GM12873 (cell line): ENCODE data around the gene TIGAR.

Experiments
- TF ChIP-seq, protein P1 (sequence below): IDR thresholded peaks from 2 replicates; pipeline ENCODE4 v1.5.1; 2012; ENCODE audit warnings: low read depth, mild to moderate bottlenecking, moderate library complexity, low read length, control low read depth; ENCODE audit not compliant: insufficient read depth; ENCODE audit errors: missing control alignments

The TIGAR gene

DNA sequence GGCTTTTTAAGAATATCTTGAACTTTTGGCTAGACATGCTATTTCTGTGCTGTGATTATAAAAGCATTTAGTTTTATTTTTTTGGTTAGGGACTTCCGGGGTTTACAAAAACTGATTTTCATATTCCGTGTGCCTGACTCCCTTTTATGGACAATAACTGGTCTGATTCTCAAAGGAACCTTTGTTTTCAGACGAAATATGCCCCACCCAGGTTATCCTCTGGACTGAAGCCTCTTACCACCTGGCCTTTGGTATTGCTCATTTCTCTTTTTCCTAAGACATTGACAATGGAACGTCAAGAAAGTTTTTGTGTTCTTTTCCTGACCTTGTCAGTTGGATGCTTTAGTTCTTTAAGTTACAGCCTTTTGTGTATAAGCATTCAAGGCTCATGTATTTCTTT lies 10.8 kb downstream of the TIGAR start:
- TF ChIP-seq, protein P1, sequence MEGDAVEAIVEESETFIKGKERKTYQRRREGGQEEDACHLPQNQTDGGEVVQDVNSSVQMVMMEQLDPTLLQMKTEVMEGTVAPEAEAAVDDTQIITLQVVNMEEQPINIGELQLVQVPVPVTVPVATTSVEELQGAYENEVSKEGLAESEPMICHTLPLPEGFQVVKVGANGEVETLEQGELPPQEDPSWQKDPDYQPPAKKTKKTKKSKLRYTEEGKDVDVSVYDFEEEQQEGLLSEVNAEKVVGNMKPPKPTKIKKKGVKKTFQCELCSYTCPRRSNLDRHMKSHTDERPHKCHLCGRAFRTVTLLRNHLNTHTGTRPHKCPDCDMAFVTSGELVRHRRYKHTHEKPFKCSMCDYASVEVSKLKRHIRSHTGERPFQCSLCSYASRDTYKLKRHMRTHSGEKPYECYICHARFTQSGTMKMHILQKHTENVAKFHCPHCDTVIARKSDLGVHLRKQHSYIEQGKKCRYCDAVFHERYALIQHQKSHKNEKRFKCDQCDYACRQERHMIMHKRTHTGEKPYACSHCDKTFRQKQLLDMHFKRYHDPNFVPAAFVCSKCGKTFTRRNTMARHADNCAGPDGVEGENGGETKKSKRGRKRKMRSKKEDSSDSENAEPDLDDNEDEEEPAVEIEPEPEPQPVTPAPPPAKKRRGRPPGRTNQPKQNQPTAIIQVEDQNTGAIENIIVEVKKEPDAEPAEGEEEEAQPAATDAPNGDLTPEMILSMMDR, result no peak

DNA sequence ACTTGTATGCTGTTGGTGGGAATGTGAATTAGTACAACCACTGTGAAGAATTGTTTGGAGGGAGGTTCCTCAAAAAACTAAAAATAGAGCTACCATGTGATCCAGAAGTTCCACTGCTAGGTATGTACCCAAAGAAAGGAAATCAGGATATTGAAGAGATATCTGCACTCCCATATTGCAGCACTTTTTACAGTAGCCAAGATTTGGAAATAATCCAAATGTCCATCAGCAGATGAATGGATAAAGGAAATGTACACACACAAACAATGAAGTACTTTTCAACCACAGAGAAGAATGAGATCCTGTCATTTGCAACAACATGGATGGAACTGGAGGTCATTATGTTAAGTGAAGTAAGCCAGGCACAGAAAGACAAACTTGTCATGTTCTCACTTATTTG lies 25.9 kb downstream of the TIGAR start:
- TF ChIP-seq, protein P1, result no peak

DNA sequence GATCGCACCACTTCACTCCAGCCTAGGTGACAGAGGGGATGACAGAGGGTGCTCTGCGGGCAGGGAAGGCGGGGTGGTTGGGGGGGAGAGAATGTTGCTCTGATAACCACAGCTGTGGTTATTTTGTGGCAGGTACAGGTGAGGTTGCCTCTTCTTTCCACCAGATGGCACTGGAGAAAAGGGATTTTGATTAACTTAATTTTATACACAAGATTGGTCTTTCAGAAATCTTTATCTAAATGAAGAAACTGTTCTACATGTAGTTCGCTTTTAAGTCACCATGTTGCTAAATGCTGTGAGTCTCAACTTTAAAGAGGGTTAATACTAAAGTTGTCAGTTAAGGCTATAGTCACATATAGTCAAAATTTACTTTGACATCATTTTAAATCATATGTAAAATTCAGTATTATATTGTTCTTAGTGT lies 32.8 kb downstream of the TIGAR start:
- TF ChIP-seq, protein P1, result peak; percentile 49

DNA sequence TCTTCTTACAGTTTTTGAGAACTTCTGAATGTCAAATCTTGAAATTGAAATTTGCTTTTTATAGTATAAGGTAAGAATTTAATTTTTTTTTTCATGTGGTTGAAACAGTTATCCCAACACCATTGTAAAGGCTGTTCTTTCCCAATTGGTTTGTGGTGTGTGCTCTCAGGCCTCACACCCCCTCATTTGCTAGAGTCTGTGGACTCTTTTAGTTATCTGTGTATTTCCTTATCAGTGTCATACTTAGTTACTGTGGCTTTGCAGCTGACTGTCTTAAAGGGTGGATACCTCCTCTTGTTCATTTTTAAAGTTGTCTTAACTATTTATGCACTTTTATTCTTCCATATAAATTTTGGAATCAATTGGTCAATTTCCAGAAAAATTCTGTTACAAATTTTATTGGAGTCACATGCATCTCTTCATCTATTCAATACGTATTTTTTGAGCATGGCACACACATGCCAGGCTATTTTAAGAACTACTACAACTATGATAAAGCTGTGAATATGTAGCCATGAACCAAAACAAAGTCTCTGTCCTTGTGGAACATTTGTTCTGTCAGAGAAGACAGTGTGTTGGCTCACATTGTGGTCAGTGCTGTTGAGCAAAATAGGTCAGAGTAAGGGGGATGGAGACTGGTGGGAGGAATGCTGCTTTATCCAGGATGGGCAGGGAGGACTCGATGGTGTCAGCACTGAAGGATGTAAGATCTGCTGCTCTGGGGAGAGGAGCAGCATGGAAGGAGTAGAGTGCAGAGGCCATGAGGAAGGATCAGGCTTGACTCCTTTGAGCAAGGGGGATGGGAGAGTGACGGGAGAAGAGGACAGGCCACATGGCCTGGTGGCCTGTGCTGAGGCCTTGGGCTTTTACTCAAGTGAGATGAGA lies 34.4 kb downstream of the TIGAR start:
- TF ChIP-seq, protein P1, result no peak

DNA sequence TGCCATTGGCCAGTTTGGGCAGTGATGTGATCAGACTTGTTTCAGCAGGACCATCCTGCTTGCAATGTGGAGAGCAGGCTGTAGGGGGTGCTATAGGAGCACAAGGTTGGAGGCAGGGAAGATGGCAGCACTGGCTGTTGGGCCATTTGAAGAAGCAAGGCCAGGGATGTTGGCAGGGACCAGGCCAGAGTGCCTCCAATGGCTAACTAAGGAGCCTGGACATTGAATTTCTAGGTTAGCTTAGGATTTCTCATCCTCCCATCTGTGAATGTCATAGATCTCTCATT lies 35.0 kb downstream of the TIGAR start:
- TF ChIP-seq, protein P1, result peak; percentile 89

DNA sequence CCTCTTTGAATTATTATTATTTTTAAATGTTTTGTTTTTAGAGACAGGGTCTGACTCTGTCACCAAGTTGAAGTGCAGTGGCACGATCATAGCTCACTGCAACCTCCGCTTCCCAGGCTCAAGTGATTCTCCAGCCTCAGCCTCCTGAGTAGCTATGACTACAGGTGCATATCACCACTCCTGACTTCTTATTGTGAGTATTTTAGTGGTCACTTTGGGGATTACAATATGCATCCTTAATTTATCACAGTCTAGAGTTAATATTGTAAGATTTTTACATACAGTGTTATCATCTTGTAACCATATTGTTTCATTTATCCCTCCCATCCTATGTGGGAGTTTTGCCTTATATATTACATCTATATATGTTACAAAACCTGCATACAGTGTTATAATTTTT lies 45.1 kb downstream of the TIGAR start:
- TF ChIP-seq, protein P1, result no peak

DNA sequence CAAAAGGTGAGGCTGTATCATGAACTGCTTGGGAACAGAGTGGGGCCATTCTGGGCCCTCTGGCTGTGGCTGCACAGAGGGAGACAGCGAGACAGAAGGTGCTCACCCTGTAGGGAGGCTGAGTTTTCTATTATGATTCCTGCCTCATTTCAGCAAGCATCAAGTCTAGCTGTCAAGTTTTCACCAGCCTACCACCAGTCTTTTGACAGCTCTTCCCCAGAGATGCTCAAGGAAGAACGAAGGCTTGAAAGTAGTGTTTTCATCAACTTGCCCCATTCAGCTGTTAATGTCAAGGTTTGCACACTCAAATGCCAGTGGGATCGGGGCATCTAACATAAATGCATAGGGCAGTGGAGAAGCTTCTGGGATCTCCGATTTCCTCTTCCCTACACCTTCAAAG lies 48.5 kb downstream of the TIGAR start:
- TF ChIP-seq, protein P1, result no peak
